Hematopoietic multipotent progenitor cell treated with erythropoietin and hydrocortisone succinate and interleukin-3 and kit ligand, for 4 days (in vitro differentiated cells): Measurements from ENCODE around the gene OPCML.

Experiments
- DNase-seq: peaks from one replicate; pipeline ENCODE4 v3.0.0-alpha.2; 2015

The OPCML gene

GRCh38 chr11:132772703-132773545 is 759.4 kb downstream of the OPCML start:
- no peak for DNase-seq

- no peak for DNase-seq
Observed at GRCh38 chr11:132771746-132772145, 760.6 kb downstream of the OPCML start.

GRCh38 chr11:132770829-132771530 is 761.3 kb downstream of the OPCML start:
- no peak for DNase-seq

DNA sequence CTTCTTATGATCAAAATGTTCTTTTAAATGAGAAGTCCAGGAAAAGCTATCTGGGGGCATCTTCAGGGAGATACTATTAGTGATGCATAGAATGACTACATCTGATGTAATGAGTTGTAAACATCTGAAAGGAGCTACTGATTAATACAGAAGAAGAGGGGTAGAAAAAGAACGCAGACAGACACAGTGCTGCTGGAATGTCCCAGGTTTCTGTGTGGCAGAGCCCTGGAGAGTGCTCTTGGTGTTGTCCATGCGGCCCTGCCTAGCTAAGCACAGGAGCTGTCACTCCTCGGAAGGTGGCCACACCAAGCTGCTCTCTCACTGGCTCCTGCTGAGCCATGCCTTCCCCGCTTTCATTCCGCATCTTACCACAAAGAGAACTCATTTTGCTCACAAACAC is 768.8 kb downstream of the OPCML start:
- DNase-seq: no peak

DNA sequence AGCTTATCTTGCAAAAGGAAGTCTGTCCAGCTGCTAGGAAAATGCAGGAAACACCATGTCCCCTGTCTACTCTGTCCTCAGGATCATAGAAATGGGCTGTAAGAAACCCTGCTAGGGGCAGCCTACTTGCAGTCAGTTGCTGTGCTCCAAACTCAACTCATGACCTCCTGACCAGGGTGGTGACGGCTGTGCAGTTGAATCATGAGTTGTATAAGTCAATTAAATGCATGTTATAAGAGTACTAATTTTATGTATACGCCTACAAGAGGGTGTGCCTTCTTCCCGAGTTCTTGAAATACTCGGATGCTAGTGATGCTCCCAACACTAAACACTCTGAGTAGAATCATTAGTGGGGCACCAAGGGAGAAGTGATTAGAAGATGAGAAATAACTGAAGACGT is 776.4 kb downstream of the OPCML start:
- no peak for DNase-seq

GRCh38 chr11:132751516-132752250 is 780.6 kb downstream of the OPCML start:
- no peak for DNase-seq

DNA sequence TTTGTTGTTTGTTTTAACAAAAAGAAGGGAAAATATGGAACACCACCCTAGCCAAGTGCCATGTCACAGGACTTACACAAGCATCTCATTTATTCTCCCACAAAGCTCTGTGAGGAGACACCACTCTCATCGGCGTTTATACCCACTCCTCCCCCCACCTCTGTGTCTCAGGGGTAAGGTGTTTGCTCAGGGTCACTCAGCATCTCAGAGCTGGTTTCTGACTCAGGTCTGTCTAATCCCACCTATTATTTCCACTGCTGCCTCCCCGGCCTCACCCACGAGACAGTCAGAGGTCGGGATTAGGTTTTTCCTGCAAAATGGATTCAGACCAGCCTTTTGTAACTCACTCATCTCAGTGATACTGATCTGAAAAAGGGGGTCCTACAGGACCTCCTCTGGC is 786.0 kb downstream of the OPCML start:
- DNase-seq: no peak

- DNase-seq: no peak
Observed at GRCh38 chr11:132745306-132745705, 787.0 kb downstream of the OPCML start.

DNA sequence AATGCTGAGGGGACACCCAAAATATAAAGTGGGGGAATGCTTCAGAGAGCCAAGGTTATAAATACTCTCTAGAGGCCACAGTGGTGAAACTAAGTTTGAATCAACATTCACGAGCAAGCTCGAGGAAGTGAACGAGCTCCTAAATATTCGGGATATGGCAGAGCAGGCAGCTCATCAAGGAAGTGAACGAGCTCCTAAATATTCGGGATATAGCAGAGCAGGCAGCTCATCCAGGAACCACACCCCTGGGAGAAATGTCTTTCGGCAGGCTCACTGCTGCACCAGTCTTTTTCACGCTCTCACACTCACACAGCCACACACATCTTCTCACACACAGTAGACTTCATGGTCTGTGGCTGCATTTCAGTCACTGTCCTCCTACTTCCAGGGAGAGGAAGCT is 787.5 kb downstream of the OPCML start:
- DNase-seq: no peak

- no peak for DNase-seq
Observed at GRCh38 chr11:132743601-132744000, 788.7 kb downstream of the OPCML start.

DNA sequence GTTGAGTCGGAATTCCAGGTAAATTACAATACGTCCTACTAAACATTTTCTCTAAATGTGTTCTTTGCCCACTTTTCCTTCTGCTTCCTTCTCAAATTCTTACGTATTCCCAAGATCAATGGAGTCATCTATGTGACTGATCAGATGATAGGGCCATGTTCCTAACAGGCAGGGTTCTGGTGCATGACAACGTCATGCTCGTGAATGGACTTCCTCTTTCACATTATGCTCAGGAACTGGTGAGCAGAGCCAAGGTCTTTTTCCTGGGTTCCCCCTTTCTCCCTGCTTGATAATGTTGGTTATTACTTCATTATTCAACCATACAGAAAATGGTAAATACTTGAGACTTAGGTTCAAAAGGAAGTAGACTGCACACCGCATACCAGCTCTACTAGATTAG is 789.4 kb downstream of the OPCML start:
- no peak for DNase-seq

DNA sequence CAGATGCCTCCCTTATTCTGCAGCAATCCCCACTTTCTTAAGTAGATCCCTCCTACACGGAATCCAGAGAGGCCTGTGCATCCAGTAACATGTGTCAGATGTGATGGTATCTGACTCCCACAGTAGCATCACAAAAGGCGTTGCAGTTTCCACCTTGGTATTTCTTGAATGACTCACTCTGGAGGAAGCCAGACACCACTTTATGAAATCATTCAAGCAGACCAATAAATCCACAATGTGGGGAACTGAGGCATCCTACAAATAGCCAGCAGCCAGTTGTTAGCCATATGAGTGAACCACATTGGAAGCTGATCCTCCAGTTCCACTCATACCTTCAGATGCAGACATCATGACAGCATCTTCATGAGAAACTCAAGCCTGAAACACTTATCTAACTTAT is 798.1 kb downstream of the OPCML start:
- no peak for DNase-seq

GRCh38 chr11:132728026-132728425 is 804.3 kb downstream of the OPCML start:
- no peak for DNase-seq

- no peak for DNase-seq
Observed at GRCh38 chr11:132721526-132721925, 810.8 kb downstream of the OPCML start.

DNA sequence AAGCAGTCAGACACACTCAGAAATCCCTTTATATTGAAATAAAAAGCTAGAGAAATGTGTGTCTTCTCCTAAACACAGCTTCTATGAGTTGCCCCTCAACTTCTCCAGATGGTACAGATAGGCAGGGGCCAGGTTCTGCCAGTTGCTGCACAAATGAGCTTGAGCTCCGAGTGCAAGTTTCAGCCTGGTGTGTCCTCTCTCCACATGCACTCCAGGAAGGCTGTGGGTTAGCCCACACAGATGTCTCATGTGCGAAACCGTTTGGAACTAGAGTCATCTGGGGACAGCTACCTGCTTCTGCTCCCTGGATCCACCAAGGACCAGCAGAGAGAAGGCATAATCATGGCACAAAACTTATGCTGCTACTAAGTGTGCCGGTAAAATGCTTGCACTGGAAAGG is 812.6 kb downstream of the OPCML start:
- peak; percentile 1 for DNase-seq

GRCh38 chr11:132718711-132719671 is 813.3 kb downstream of the OPCML start:
- peak; percentile 36 for DNase-seq

- DNase-seq: no peak
Observed at GRCh38 chr11:132717824-132718223, 814.5 kb downstream of the OPCML start.

DNA sequence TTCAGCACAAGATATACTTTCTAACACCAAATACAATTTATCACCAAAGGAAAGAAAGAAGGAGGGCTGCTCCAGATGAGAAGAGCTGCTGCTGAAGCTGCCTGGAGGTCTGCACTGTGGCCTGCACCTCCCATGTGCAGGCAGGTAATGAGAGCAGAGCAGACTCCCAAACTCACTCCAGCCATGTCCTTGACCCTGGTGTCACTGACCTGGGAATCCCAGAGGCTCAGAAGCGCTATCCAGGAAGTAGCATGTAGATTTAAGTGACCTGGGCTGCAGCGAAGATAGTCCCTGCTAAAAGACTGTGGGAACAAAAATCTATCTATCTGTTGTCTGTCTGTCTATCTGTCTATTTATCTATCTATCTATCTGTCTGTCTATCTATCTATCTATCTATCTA is 816.3 kb downstream of the OPCML start:
- DNase-seq: no peak

DNA sequence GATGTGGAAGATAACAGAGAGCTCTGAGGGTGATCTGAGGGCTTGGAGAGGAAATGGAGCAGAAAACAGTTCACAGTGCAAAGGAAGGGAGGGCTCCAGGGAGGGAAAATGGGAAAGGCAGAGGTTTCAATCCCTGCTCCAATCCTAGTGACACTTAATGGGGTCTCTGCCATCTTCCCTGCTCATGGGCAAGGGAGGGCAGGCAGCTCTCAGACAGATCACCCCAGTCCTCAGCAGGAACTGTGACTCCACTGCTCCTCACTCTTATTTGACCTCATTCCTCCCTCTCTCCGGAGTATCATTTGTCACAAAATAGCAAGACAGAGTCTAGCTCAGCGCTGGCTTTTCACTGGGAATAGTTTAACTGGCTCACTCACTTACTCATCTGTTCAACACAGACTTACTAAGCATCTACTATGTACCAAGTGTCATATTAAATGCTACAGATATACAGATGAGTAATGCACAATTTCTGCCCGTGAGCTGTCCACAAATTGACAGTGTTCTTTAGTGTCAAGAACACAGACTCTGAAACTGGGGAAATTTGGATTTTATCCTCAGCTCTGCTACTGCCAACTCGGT is 817.4 kb downstream of the OPCML start:
- no peak for DNase-seq

- no peak for DNase-seq
Observed at GRCh38 chr11:132712466-132712865, 819.8 kb downstream of the OPCML start.

- DNase-seq: no peak
Observed at GRCh38 chr11:132704781-132705375, 827.4 kb downstream of the OPCML start.

DNA sequence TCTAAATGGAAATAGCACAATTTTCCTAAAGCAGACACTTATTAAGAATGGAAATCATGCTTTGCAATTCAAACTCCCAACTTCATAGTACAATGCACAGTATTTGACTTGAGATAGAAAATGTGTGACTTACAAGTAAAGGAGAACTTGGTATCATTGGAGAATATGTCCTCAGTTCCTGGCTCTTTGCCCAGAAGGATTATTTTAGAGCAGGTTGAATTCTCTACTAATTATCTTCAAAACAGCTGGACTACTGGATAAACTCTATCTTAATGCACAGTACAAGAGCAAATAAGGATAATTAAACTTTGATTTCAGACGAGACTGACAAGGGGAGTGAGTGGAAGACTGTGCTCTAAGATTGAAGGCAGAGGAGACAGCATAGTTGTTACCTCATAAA is 839.4 kb downstream of the OPCML start:
- no peak for DNase-seq
